ENCODE data around the gene FSIP1. TPM values are rescaled to one million over a fixed set of nuclear protein-coding genes. Genes with fewer than 3 reads are reported as not detected.

Gene FSIP1
- total RNA-seq, 2 donors from 2014 or later, result 0.77 to 1.7 TPM

DNA sequence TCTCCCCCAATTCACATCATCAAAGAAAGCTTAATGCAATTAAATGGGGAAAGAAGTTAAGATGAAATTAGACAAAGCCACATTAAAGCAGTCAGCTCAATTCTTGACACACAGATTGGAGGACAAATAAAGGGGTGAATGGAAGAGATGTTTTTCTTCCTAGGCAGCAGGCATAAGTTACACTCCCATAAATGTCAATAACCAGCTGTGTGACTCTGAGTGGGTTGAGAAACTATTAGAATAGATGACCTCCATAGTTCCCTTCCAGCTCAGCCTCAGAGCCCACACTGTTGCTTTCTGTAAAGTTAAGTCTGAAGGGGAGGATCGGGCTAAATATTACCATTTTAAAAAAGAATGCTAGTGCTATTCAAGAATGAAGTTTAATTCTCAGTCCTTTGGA lies 130.8 kb downstream of the FSIP1 start:
- Histone ChIP-seq H3K27ac (ENCODE audit: low read depth, low read length) (no peak overlapping the region), H3K4me3 (ENCODE audit: low read length) (no peak overlapping the region), H3K4me1 (ENCODE audit: control insufficient read depth, insufficient read depth, low read length) (no peaks in the 10 kb centered on the region), H3K36me3 (ENCODE audit: control insufficient read depth, insufficient read depth, low read length) (no peaks in the 10 kb centered on the region), H3K27me3 (ENCODE audit: control insufficient read depth, insufficient read depth, low read length, poor library complexity, severe bottlenecking) (no peaks in the 10 kb centered on the region), H3K9ac (ENCODE audit: extremely low read depth, low read length, poor library complexity, severe bottlenecking) (no peak overlapping the region), H3K9me3 (ENCODE audit: control insufficient read depth, low read length) (no peaks in the 10 kb centered on the region)
- Mint-ChIP-seq H3K9me3 (no peaks in the 10 kb centered on the region), H3K36me3 (ENCODE audit: low read depth) (no peaks in the 10 kb centered on the region), H3K4me3 (no peak overlapping the region), H3K27me3 (ENCODE audit: insufficient read depth) (no peaks in the 10 kb centered on the region), H3K4me1 (no peaks in the 10 kb centered on the region), H3K27ac (no peak overlapping the region)
- TF ChIP-seq CTCF (conservative IDR thresholded peaks at IDR 0.05), result no peak
- WGBS, 2 experiments (ENCODE audit: insufficient coverage in 1 of 2, insufficient read length in 1 of 2), result no CpG with 5 or more reads among the region's 1 CpG
- DNase-seq, result no peak

- H3K27ac ChIP-seq (ENCODE audit: low read depth, low read length), result no peak overlapping the region
- Mint-ChIP-seq H3K4me1 (no peaks in the 10 kb centered on the region), H3K9me3 (no peaks in the 10 kb centered on the region), H3K27me3 (ENCODE audit: insufficient read depth) (no peaks in the 10 kb centered on the region), H3K36me3 (ENCODE audit: low read depth) (no peaks in the 10 kb centered on the region), H3K4me3 (no peak overlapping the region), H3K27ac (no peak overlapping the region)
- no peaks in the 10 kb centered on the region for H3K9me3 ChIP-seq (ENCODE audit: control insufficient read depth, low read length)
- WGBS, 2 experiments (ENCODE audit: insufficient coverage in 1 of 2, insufficient read length in 1 of 2), result 100% methylated on average over 1 of the region's 1 CpG; no CpG with 5 or more reads in 1 of the 2 experiments
- H3K9ac ChIP-seq (ENCODE audit: extremely low read depth, low read length, poor library complexity, severe bottlenecking), result no peak overlapping the region
- H3K36me3 ChIP-seq (ENCODE audit: control insufficient read depth, insufficient read depth, low read length), result no peaks in the 10 kb centered on the region
- no peak for DNase-seq
- no peaks in the 10 kb centered on the region for H3K27me3 ChIP-seq (ENCODE audit: control insufficient read depth, insufficient read depth, low read length, poor library complexity, severe bottlenecking)
- H3K4me1 ChIP-seq (ENCODE audit: control insufficient read depth, insufficient read depth, low read length), result no peaks in the 10 kb centered on the region
- H3K4me3 ChIP-seq (ENCODE audit: low read length), result no peak overlapping the region
- TF ChIP-seq CTCF (conservative IDR thresholded peaks at IDR 0.05), result no peak
Measured at GRCh38 chr15:39651295-39651694, 131.3 kb downstream of the FSIP1 start.

DNA sequence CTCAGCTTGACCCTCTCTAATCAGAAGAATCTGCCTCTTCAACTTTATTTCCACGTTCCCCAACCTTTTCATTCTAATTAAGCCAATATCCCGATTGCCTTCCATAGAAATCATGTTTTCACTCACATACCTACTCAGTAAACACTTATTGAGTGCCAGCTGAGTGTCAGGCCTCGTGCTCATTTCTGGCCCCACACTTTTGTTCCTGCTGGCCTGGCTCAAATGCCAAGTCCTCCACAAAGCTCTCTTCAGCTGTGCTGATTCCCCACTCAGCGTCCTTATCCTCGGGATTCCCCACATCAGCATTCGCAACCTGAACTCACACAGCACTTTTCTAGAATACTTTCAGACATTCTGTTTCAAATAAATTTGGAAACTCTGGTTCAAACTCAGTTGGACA lies 132.9 kb downstream of the FSIP1 start:
- Histone ChIP-seq H3K36me3 (ENCODE audit: control insufficient read depth, insufficient read depth, low read length) (no peaks in the 10 kb centered on the region), H3K4me3 (ENCODE audit: low read length) (no peak overlapping the region), H3K9me3 (ENCODE audit: control insufficient read depth, low read length) (no peaks in the 10 kb centered on the region), H3K27ac (ENCODE audit: low read depth, low read length) (no peak overlapping the region), H3K27me3 (ENCODE audit: control insufficient read depth, insufficient read depth, low read length, poor library complexity, severe bottlenecking) (no peaks in the 10 kb centered on the region), H3K4me1 (ENCODE audit: control insufficient read depth, insufficient read depth, low read length) (no peaks in the 10 kb centered on the region), H3K9ac (ENCODE audit: extremely low read depth, low read length, poor library complexity, severe bottlenecking) (no peak overlapping the region)
- no peaks in the 10 kb centered on the region for H3K36me3 Mint-ChIP-seq (ENCODE audit: low read depth)
- TF ChIP-seq CTCF (conservative IDR thresholded peaks at IDR 0.05), result no peak
- no peak overlapping the region for H3K27ac Mint-ChIP-seq
- no peaks in the 10 kb centered on the region for H3K4me1 Mint-ChIP-seq
- no peaks in the 10 kb centered on the region for H3K27me3 Mint-ChIP-seq (ENCODE audit: insufficient read depth)
- 87 to 89% methylated on average over 5 to 6 of the region's 6 CpGs for WGBS, 2 experiments (ENCODE audit: insufficient coverage in 1 of 2, insufficient read length in 1 of 2)
- no peak overlapping the region for H3K4me3 Mint-ChIP-seq
- H3K9me3 Mint-ChIP-seq, result no peaks in the 10 kb centered on the region
- DNase-seq, result no peak
